HCT116 (cell line): ENCODE data around the gene PJA1.

ENCODE experiments used
- CTCF ChIP-seq, 3 experiments: fragments of 200-600 bp in 1 of 3; sonication (generic) in 1 of 3; IDR thresholded peaks in 2 of 3; conservative IDR thresholded peaks in 1 of 3; 2 replicates each; pipeline ENCODE4 v1.5.1; 2012 to 2017; ENCODE audit warnings: low read depth in 2 of 3, low read length in 2 of 3, antibody characterized with exemption in 1 of 3, borderline replicate concordance in 1 of 3, control low read depth in 1 of 3, mild to moderate bottlenecking in 1 of 3, mixed read lengths in 1 of 3, mixed run types in 1 of 3, moderate library complexity in 1 of 3; ENCODE audit not compliant: insufficient read depth in 1 of 3
- EGR1 ChIP-seq: IDR thresholded peaks from 2 replicates; pipeline ENCODE4 v1.6.1; 2012; ENCODE audit warnings: low read depth
- POLR2A ChIP-seq: IDR thresholded peaks from 2 replicates; pipeline ENCODE4 v1.7.0; 2011; ENCODE audit warnings: borderline replicate concordance; ENCODE audit not compliant: insufficient read depth, insufficient read length; ENCODE audit errors: extremely low read depth
- SIN3A ChIP-seq: IDR thresholded peaks from 2 replicates; pipeline ENCODE4 v1.6.1; 2012; ENCODE audit warnings: low read depth
- YY1 ChIP-seq: IDR thresholded peaks from 2 replicates; pipeline ENCODE4 v1.6.1; 2011; ENCODE audit warnings: low read length, low read depth, moderate library complexity, mild to moderate bottlenecking; ENCODE audit not compliant: insufficient replicate concordance; ENCODE audit errors: extremely low read depth
- ZBTB33 ChIP-seq: IDR thresholded peaks from 2 replicates; pipeline ENCODE4 v1.6.1; 2011; ENCODE audit warnings: mild to moderate bottlenecking, low read length, moderate library complexity; ENCODE audit not compliant: insufficient replicate concordance; ENCODE audit errors: extremely low read depth
- ZNF274 ChIP-seq: fragments of 200-500 bp; sonication (Bioruptor generic); IDR thresholded peaks from 2 replicates; pipeline ENCODE4 v1.6.1; 2014; ENCODE audit warnings: mild to moderate bottlenecking, low read depth, low read length, inconsistent platforms

GRCh38 chrX:69161371-69161770 is 3.9 kb downstream of the PJA1 start:
- TF ChIP-seq YY1 (no peak), ZBTB33 (no peak), CTCF (IDR thresholded peaks at IDR 0.05 in 2 of 3, conservative IDR thresholded peaks at IDR 0.05 in 1 of 3; ENCODE audit: borderline replicate concordance in 1 of 3, insufficient read depth in 1 of 3, low read depth in 2 of 3, low read length in 2 of 3) (no peak), ZNF274 (no peak), POLR2A (no peak), EGR1 (no peak), SIN3A (no peak)
